ENCODE measurements around the gene TMEM175.

Gene TMEM175

GRCh38 chr4:957581-958313 lies 25.5 kb downstream of the TMEM175 start:
- Histone ChIP-seq H3K4me3 (ENCODE audit: low read depth, low read length) (no peak overlapping the region), H3K79me1 (ENCODE audit: low read length) (no peaks in the 10 kb centered on the region)

GRCh38 chr4:958314-958665 lies 26.0 kb downstream of the TMEM175 start:
- Histone ChIP-seq H3K4me3 (ENCODE audit: low read depth, low read length) (no peak overlapping the region), H2BK12ac (ENCODE audit: low read length) (no peak overlapping the region), H4K8ac (ENCODE audit: low read depth, low read length) (no peak overlapping the region), H3K4ac (ENCODE audit: low read depth, low read length) (no peak overlapping the region), H3K9ac (ENCODE audit: low read length) (no peak overlapping the region), H3K27ac (ENCODE audit: low read depth, low read length) (no peak overlapping the region), H3K79me1 (ENCODE audit: low read length) (no peaks in the 10 kb centered on the region), H4K12ac (ENCODE audit: low read depth, low read length) (no peak overlapping the region), H4K91ac (ENCODE audit: low read depth, low read length) (no peak overlapping the region), H3K9me3 (ENCODE audit: insufficient read depth, low read depth, low read length) (peaks cover 2% of the 10 kb centered on the region), H3K27me3 (ENCODE audit: insufficient read depth, low read length) (no peaks in the 10 kb centered on the region), H2BK120ac (ENCODE audit: insufficient read depth, low read length, poor library complexity) (no peak overlapping the region), H2AK5ac (ENCODE audit: low read length) (no peak overlapping the region), H3K79me2 (ENCODE audit: control insufficient read depth, insufficient read depth, low read length, poor library complexity) (no peaks in the 10 kb centered on the region), H3K18ac (ENCODE audit: low read length) (no peak overlapping the region), H3K14ac (ENCODE audit: low read length) (no peak overlapping the region), H3K36me3 (ENCODE audit: control insufficient read depth in 1 of 2, insufficient read depth in 2 of 2, low read length in 2 of 2) (peaks cover 17 to 21% of the 10 kb centered on the region in 2 experiments), H2AFZ (ENCODE audit: insufficient read depth, low read length, poor library complexity) (no peak overlapping the region), H2BK5ac (ENCODE audit: low read depth, low read length, poor library complexity) (no peak overlapping the region), H3K23ac (ENCODE audit: low read length) (no peak overlapping the region), H3K4me1 (ENCODE audit: control insufficient read depth in 1 of 2, insufficient read depth in 2 of 2, low read length in 2 of 2) (no peaks in the 10 kb centered on the region), H3K4me2 (ENCODE audit: low read length) (no peak overlapping the region)
- DNase-seq: no peak
- no CpG with 5 or more reads among the region's 17 CpGs for WGBS (ENCODE audit: extremely low coverage, insufficient coverage, insufficient read length)

More at GRCh38 chr4:957581-958313, 25.5 kb downstream of the TMEM175 start:
- H2AK5ac ChIP-seq (ENCODE audit: low read length): no peak overlapping the region
- no peak overlapping the region for H3K4ac ChIP-seq (ENCODE audit: low read depth, low read length)
- peaks cover 2% of the 10 kb centered on the region for H3K9me3 ChIP-seq (ENCODE audit: insufficient read depth, low read depth, low read length)
- no peak overlapping the region for H4K8ac ChIP-seq (ENCODE audit: low read depth, low read length)
- no peak overlapping the region for H2BK12ac ChIP-seq (ENCODE audit: low read length)
- H3K79me2 ChIP-seq (ENCODE audit: control insufficient read depth, insufficient read depth, low read length, poor library complexity): no peaks in the 10 kb centered on the region
- H4K91ac ChIP-seq (ENCODE audit: low read depth, low read length): no peak overlapping the region
- H3K27me3 ChIP-seq (ENCODE audit: insufficient read depth, low read length): no peaks in the 10 kb centered on the region
- no peak overlapping the region for H2BK5ac ChIP-seq (ENCODE audit: low read depth, low read length, poor library complexity)
- no peak overlapping the region for H3K23ac ChIP-seq (ENCODE audit: low read length)
- peaks cover 18 to 21% of the 10 kb centered on the region in 2 experiments for H3K36me3 ChIP-seq (ENCODE audit: control insufficient read depth in 1 of 2, insufficient read depth in 2 of 2, low read length in 2 of 2)
- no CpG with 5 or more reads among the region's 45 CpGs for WGBS (ENCODE audit: extremely low coverage, insufficient coverage, insufficient read length)
- H3K9ac ChIP-seq (ENCODE audit: low read length): no peak overlapping the region
- no peak for DNase-seq
- no peak overlapping the region for H2AFZ ChIP-seq (ENCODE audit: insufficient read depth, low read length, poor library complexity)
- no peak overlapping the region for H3K27ac ChIP-seq (ENCODE audit: low read depth, low read length)
- no peak overlapping the region for H2BK120ac ChIP-seq (ENCODE audit: insufficient read depth, low read length, poor library complexity)
- H3K14ac ChIP-seq (ENCODE audit: low read length): no peak overlapping the region
- H3K4me2 ChIP-seq (ENCODE audit: low read length): no peak overlapping the region
- no peak overlapping the region for H4K12ac ChIP-seq (ENCODE audit: low read depth, low read length)
- no peaks in the 10 kb centered on the region for H3K4me1 ChIP-seq (ENCODE audit: control insufficient read depth in 1 of 2, insufficient read depth in 2 of 2, low read length in 2 of 2)
- H3K18ac ChIP-seq (ENCODE audit: low read length): no peak overlapping the region

GRCh38 chr4:958696-959337 lies 26.6 kb downstream of the TMEM175 start:
- Histone ChIP-seq H3K23ac (ENCODE audit: low read length) (no peak overlapping the region), H3K9me3 (ENCODE audit: insufficient read depth, low read depth, low read length) (peaks cover 2% of the 10 kb centered on the region), H3K14ac (ENCODE audit: low read length) (no peak overlapping the region), H3K9ac (ENCODE audit: low read length) (no peak overlapping the region), H3K4me3 (ENCODE audit: low read depth, low read length) (no peak overlapping the region), H3K27me3 (ENCODE audit: insufficient read depth, low read length) (no peaks in the 10 kb centered on the region), H4K91ac (ENCODE audit: low read depth, low read length) (no peak overlapping the region), H3K4me1 (ENCODE audit: control insufficient read depth in 1 of 2, insufficient read depth in 2 of 2, low read length in 2 of 2) (no peaks in the 10 kb centered on the region), H2BK5ac (ENCODE audit: low read depth, low read length, poor library complexity) (no peak overlapping the region), H3K4me2 (ENCODE audit: low read length) (no peak overlapping the region), H4K12ac (ENCODE audit: low read depth, low read length) (no peak overlapping the region), H3K36me3 (ENCODE audit: control insufficient read depth in 1 of 2, insufficient read depth in 2 of 2, low read length in 2 of 2) (peaks cover 13 to 21% of the 10 kb centered on the region in 2 experiments), H2AK5ac (ENCODE audit: low read length) (no peak overlapping the region), H3K79me1 (ENCODE audit: low read length) (no peaks in the 10 kb centered on the region), H3K79me2 (ENCODE audit: control insufficient read depth, insufficient read depth, low read length, poor library complexity) (no peaks in the 10 kb centered on the region), H2BK120ac (ENCODE audit: insufficient read depth, low read length, poor library complexity) (no peak overlapping the region), H3K18ac (ENCODE audit: low read length) (no peak overlapping the region), H4K8ac (ENCODE audit: low read depth, low read length) (no peak overlapping the region), H2AFZ (ENCODE audit: insufficient read depth, low read length, poor library complexity) (no peak overlapping the region), H3K27ac (ENCODE audit: low read depth, low read length) (no peak overlapping the region), H2BK12ac (ENCODE audit: low read length) (no peak overlapping the region), H3K4ac (ENCODE audit: low read depth, low read length) (no peak overlapping the region)
- WGBS (ENCODE audit: extremely low coverage, insufficient coverage, insufficient read length): no CpG with 5 or more reads among the region's 17 CpGs
- DNase-seq: no peak

GRCh38 chr4:959338-960139 lies 27.3 kb downstream of the TMEM175 start:
- H3K4me1 ChIP-seq (ENCODE audit: control insufficient read depth in 1 of 2, insufficient read depth in 2 of 2, low read length in 2 of 2): no peaks in the 10 kb centered on the region

More at GRCh38 chr4:959338-960139, 27.3 kb downstream of the TMEM175 start:
- Histone ChIP-seq H3K4me3 (ENCODE audit: low read depth, low read length) (no peak overlapping the region), H4K12ac (ENCODE audit: low read depth, low read length) (no peak overlapping the region), H2AFZ (ENCODE audit: insufficient read depth, low read length, poor library complexity) (no peak overlapping the region), H3K4me2 (ENCODE audit: low read length) (no peak overlapping the region), H3K36me3 (ENCODE audit: control insufficient read depth in 1 of 2, insufficient read depth in 2 of 2, low read length in 2 of 2) (peaks cover 13 to 21% of the 10 kb centered on the region in 2 experiments), H3K23ac (ENCODE audit: low read length) (no peak overlapping the region), H3K9me3 (ENCODE audit: insufficient read depth, low read depth, low read length) (peaks cover 2% of the 10 kb centered on the region), H3K9ac (ENCODE audit: low read length) (no peak overlapping the region), H2AK5ac (ENCODE audit: low read length) (no peak overlapping the region), H3K18ac (ENCODE audit: low read length) (no peak overlapping the region), H3K4ac (ENCODE audit: low read depth, low read length) (no peak overlapping the region), H2BK12ac (ENCODE audit: low read length) (no peak overlapping the region), H2BK120ac (ENCODE audit: insufficient read depth, low read length, poor library complexity) (no peak overlapping the region), H3K79me1 (ENCODE audit: low read length) (no peaks in the 10 kb centered on the region), H4K91ac (ENCODE audit: low read depth, low read length) (no peak overlapping the region), H4K8ac (ENCODE audit: low read depth, low read length) (no peak overlapping the region), H3K79me2 (ENCODE audit: control insufficient read depth, insufficient read depth, low read length, poor library complexity) (no peaks in the 10 kb centered on the region), H3K27ac (ENCODE audit: low read depth, low read length) (no peak overlapping the region), H2BK5ac (ENCODE audit: low read depth, low read length, poor library complexity) (no peak overlapping the region), H3K14ac (ENCODE audit: low read length) (no peak overlapping the region), H3K27me3 (ENCODE audit: insufficient read depth, low read length) (no peaks in the 10 kb centered on the region)
- no CpG with 5 or more reads among the region's 24 CpGs for WGBS (ENCODE audit: extremely low coverage, insufficient coverage, insufficient read length)
- DNase-seq: no peak
